SU-DHL-6 (cell line): Measurements from ENCODE around the gene XIRP1.

Experiments
- H2AFZ ChIP-seq: fragments of 200-600 bp; sonication (generic); 2 replicates; pipeline ENCODE4 v1.6.1; 2014; ENCODE audit warnings: low read depth, mild to moderate bottlenecking, moderate library complexity, mixed read lengths, antibody characterized with exemption, low read length; ENCODE audit not compliant: severe bottlenecking
- H3F3A ChIP-seq: fragments of 200-600 bp; shearing (Covaris generic); 2 replicates; pipeline ENCODE4 v1.6.0; 2016; ENCODE audit warnings: antibody characterized with exemption, mild to moderate bottlenecking; ENCODE audit not compliant: insufficient read depth
- H3K27ac ChIP-seq: fragments of 200-600 bp; sonication (generic); 2 replicates; pipeline ENCODE4 v1.5.1; 2016; ENCODE audit warnings: low read depth, mild to moderate bottlenecking, low read length, moderate library complexity, mixed read lengths
- H3K27me3 ChIP-seq: fragments of 200-600 bp; sonication (generic), shearing (Covaris generic); 2 replicates; pipeline ENCODE4 v1.6.0; 2014; ENCODE audit warnings: mild to moderate bottlenecking, low read length
- H3K36me3 ChIP-seq: fragments of 200-600 bp; sonication (generic); 2 replicates; pipeline ENCODE4 v1.6.1; 2014; ENCODE audit warnings: mild to moderate bottlenecking, low read length, mixed read lengths
- H3K4me2 ChIP-seq: fragments of 300-600, 200-600 bp; shearing (Covaris generic), sonication (generic); 2 replicates; pipeline ENCODE4 v1.6.0; 2014; ENCODE audit warnings: low read length, low read depth, mild to moderate bottlenecking; ENCODE audit not compliant: poor library complexity, severe bottlenecking
- H3K4me3 ChIP-seq: fragments of 200-600 bp; sonication (generic); 2 replicates; pipeline ENCODE4 v1.5.1; 2014; ENCODE audit warnings: antibody characterized with exemption, low read length, mild to moderate bottlenecking, mixed read lengths; ENCODE audit not compliant: insufficient read depth, poor library complexity, severe bottlenecking
- H3K79me2 ChIP-seq: fragments of 200-600 bp; sonication (generic); 2 replicates; pipeline ENCODE4 v1.6.1; 2014; ENCODE audit warnings: mild to moderate bottlenecking, low read length, moderate library complexity; ENCODE audit not compliant: insufficient read depth
- H3K9ac ChIP-seq: fragments of 200-600 bp; sonication (generic); 2 replicates; pipeline ENCODE4 v1.7.0; 2014; ENCODE audit warnings: mild to moderate bottlenecking, low read length
- H3K9me2 ChIP-seq: fragments of 200-600 bp; sonication (generic); replicated peaks from 2 replicates; pipeline ENCODE4 v1.6.1; 2014; ENCODE audit warnings: low read length; ENCODE audit not compliant: insufficient read depth
- H3K9me3 ChIP-seq: fragments of 200-600 bp; sonication (generic); 2 replicates; pipeline ENCODE4 v1.6.1; 2014; ENCODE audit warnings: low read length, mixed read lengths; ENCODE audit not compliant: insufficient read depth
- H4K20me1 ChIP-seq: fragments of 200-600 bp; sonication (generic); 2 replicates; pipeline ENCODE4 v1.6.1; 2014; ENCODE audit warnings: low read depth, mild to moderate bottlenecking, antibody characterized with exemption, low read length, moderate library complexity, mixed read lengths
- EZH2phosphoT487 ChIP-seq: fragments of 200-600 bp; sonication (generic), shearing (Covaris generic); conservative IDR thresholded peaks from 2 replicates; pipeline ENCODE4 v1.6.1; 2018; ENCODE audit warnings: mild to moderate bottlenecking, antibody characterized with exemption, low read length, moderate library complexity, mixed read lengths
- TF ChIP-seq, protein P1 (sequence below): fragments of 200-600 bp; sonication (generic); IDR thresholded peaks from one replicate; pipeline ENCODE4 v1.5.1; 2017; ENCODE audit warnings: antibody characterized with exemption, mild to moderate bottlenecking, low read length, moderate library complexity; ENCODE audit not compliant: insufficient read depth, poor library complexity, severe bottlenecking

XIRP1 gene

DNA sequence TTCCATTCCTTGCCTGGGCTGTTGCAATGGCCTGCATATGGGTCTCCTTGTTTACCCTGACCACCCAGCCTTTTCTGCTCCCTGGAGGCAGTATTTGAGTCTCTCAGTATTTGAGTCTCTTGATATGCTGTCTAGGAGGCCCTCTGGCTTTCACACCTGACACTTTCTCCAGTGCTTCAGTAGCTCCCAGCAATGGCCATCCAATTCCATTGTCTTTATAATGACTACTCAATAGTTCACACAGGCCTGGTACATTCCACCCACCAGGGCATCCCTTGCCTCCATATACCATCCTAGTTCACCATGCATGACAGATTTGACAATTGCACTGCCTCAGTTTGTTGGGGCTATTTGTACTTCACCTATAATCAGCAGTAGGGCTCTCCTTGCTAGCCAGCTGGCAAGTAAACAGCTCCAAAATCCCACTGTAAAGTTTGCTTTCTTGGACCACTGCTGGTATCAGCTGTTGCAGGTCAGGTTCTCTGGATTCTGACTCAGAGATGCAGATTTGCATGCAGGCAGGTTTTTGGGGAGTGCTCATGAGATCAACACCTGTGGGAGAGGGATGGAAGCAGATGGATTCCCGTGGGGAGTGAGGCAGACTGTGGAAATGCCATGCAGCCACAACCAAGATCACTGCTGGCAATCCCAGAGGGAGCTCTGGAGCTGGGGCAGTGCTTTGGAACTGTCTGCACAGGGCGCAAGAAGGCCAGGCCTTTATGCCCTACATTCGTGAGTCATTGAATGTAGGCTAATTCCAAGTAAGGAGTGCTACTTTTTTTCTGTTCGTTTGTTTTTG, 19.1 kb upstream of the XIRP1 start:
- no peaks in the 10 kb centered on the region for H3K9me2 ChIP-seq
- H3K4me3 ChIP-seq = no peak overlapping the region
- H4K20me1 ChIP-seq = no peaks in the 10 kb centered on the region
- no peak overlapping the region for H3K4me2 ChIP-seq
- no peaks in the 10 kb centered on the region for H3K9me3 ChIP-seq
- no peaks in the 10 kb centered on the region for H3F3A ChIP-seq
- H3K36me3 ChIP-seq = no peaks in the 10 kb centered on the region
- no peak overlapping the region for H3K9ac ChIP-seq
- no peak overlapping the region for H2AFZ ChIP-seq
- no peaks in the 10 kb centered on the region for H3K27me3 ChIP-seq
- no peak for TF ChIP-seq EZH2phosphoT487
- TF ChIP-seq, protein P1, sequence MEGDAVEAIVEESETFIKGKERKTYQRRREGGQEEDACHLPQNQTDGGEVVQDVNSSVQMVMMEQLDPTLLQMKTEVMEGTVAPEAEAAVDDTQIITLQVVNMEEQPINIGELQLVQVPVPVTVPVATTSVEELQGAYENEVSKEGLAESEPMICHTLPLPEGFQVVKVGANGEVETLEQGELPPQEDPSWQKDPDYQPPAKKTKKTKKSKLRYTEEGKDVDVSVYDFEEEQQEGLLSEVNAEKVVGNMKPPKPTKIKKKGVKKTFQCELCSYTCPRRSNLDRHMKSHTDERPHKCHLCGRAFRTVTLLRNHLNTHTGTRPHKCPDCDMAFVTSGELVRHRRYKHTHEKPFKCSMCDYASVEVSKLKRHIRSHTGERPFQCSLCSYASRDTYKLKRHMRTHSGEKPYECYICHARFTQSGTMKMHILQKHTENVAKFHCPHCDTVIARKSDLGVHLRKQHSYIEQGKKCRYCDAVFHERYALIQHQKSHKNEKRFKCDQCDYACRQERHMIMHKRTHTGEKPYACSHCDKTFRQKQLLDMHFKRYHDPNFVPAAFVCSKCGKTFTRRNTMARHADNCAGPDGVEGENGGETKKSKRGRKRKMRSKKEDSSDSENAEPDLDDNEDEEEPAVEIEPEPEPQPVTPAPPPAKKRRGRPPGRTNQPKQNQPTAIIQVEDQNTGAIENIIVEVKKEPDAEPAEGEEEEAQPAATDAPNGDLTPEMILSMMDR = no peak
- no peaks in the 10 kb centered on the region for H3K79me2 ChIP-seq
- no peak overlapping the region for H3K27ac ChIP-seq

DNA sequence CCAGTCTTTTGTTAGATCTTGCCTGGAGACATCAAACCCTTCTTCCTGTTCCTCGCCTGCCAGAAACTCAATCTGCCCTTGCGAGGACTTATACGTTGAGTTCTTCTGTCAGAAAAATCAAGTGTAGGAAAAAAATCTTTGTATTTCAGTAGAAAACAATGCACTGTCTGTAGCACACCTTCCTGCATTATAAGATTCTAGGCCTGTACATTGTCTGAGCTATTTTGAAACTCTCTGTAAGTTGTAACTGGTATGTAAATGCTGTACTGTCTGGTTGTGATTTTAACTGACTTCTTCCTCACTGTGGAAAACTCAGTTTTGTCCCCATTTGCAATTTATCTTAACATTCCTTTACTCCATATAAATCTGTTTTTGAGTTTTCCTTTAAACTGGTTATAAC, 17.7 kb upstream of the XIRP1 start:
- Histone ChIP-seq H2AFZ (no peak overlapping the region), H3K79me2 (no peaks in the 10 kb centered on the region), H3K4me2 (no peak overlapping the region), H3K36me3 (no peaks in the 10 kb centered on the region), H3K9me2 (no peaks in the 10 kb centered on the region), H3K27me3 (no peaks in the 10 kb centered on the region), H3K27ac (no peak overlapping the region), H3K4me3 (no peak overlapping the region), H3K9ac (no peak overlapping the region), H4K20me1 (no peaks in the 10 kb centered on the region), H3F3A (no peaks in the 10 kb centered on the region), H3K9me3 (no peaks in the 10 kb centered on the region)
- no peak for TF ChIP-seq EZH2phosphoT487
- TF ChIP-seq, protein P1 = no peak

DNA sequence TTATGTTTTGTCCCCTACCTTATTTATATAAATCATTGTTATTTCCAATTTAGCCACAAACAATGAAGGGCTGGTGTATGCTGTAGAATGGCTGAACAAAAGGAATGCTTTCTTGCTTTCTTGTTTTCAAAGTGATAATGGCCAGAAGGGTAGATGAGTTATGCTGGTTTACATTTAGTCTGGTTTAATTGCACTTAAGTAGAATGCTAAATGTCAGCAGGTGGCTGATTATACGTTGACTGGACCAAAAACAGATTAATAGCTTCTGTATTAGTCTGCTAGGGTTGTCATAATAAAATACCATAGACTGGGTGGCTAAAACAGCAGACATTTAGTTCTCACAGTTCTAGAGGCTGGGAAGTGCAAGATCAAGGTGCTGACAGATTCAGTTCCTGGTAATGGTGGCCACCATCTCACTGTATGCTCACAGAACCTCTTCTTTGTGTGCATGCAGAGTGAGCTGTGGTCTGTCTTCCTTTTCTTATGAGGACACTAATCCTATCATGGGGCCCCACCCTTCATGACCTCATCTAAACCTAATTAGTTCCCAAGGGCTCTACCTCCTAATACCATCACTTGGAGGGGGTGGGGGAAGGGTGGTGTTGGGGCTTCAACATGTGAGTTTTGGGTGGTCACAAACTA, 17.1 kb upstream of the XIRP1 start:
- H3K27ac ChIP-seq = no peak overlapping the region
- H3K79me2 ChIP-seq = no peaks in the 10 kb centered on the region
- no peaks in the 10 kb centered on the region for H3F3A ChIP-seq
- no peaks in the 10 kb centered on the region for H3K27me3 ChIP-seq
- H3K36me3 ChIP-seq = no peaks in the 10 kb centered on the region
- H4K20me1 ChIP-seq = no peaks in the 10 kb centered on the region
- H3K9me2 ChIP-seq = no peaks in the 10 kb centered on the region
- no peak for TF ChIP-seq EZH2phosphoT487
- TF ChIP-seq, protein P1 = no peak
- H3K4me3 ChIP-seq = no peak overlapping the region
- no peak overlapping the region for H3K4me2 ChIP-seq
- H2AFZ ChIP-seq = no peak overlapping the region
- H3K9me3 ChIP-seq = no peaks in the 10 kb centered on the region
- H3K9ac ChIP-seq = no peak overlapping the region
